Esophagus squamous epithelium (tissue), 5 donors: ENCODE results near the gene SHTN1. TPM values are rescaled to one million over a fixed set of nuclear protein-coding genes. Genes with fewer than 3 reads are reported as not detected.

ENCODE experiments used
- DNase-seq: peaks from one replicate; lab custom pipeline; 2025; lab: John Stamatoyannopoulos, UW
- H3K27ac ChIP-seq, 4 donors: fragments of 200-600 bp; sonication (generic); one replicate each; pipeline ENCODE4 v1.5.1; 2016 to 2019; ENCODE audit warnings: mild to moderate bottlenecking in 1 of 4
- H3K27me3 ChIP-seq, 4 donors: fragments of 200-600 bp; sonication (generic); 1 replicate in 3 of 4; 2 replicates in 1 of 4; pipeline versions ENCODE4 v1.5.1 to v1.6.0; 2017 to 2021; ENCODE audit warnings: antibody characterized with exemption in 1 of 4
- H3K36me3 ChIP-seq, 3 donors: fragments of 200-600 bp; sonication (generic); one replicate each; pipeline ENCODE4 v1.5.1; 2016 to 2019
- H3K4me1 ChIP-seq, 3 donors: fragments of 200-600 bp; sonication (generic); one replicate each; pipeline ENCODE4 v1.5.1; 2017 to 2019
- H3K4me3 ChIP-seq, 4 donors: fragments of 200-600 bp; sonication (generic); 1 replicate in 3 of 4; 2 replicates in 1 of 4; pipeline ENCODE4 v1.5.1; 2016 to 2019; ENCODE audit warnings: mild to moderate bottlenecking in 2 of 4, moderate library complexity in 1 of 4
- H3K9me3 ChIP-seq, 3 donors: fragments of 200-600 bp; sonication (generic); one replicate each; pipeline ENCODE4 v1.5.1; 2016 to 2019
- POLR2A ChIP-seq, 4 donors: fragments of 450-650 bp; IDR thresholded peaks; one replicate each; pipeline ENCODE4 v1.6.1; 2017; ENCODE audit warnings: antibody characterized with exemption in 4 of 4, mild to moderate bottlenecking in 4 of 4, moderate library complexity in 3 of 4
- WGBS, 2 donors: methylation state at CpG; one replicate each; pipeline ENCODE4 v1.1.5; 2018; 5-methylcytosine and 5-hydroxymethylcytosine counted together
- intact Hi-C: fragments of 100-400 bp; cut with DNase I; formaldehyde crosslinking; loops from one replicate; pipeline ENCODE4 v1.15.0; 2022
- total RNA-seq, 4 donors: library from RNA; depleted of rRNA; stranded (reverse); fragments of >200 nt; gene quantifications; one replicate each; pipeline ENCODE4 v1.1.0, GENCODE V29; 2016
- TF ChIP-seq, protein P1 (sequence below), 6 experiments: fragments of 450-650 bp in 4 of 6; fragments of 200-600 bp in 2 of 6; sonication (generic) in 2 of 6; IDR thresholded peaks; one replicate each; pipeline ENCODE4 v1.5.1; 2016 to 2019; ENCODE audit warnings: antibody characterized with exemption in 6 of 6, mild to moderate bottlenecking in 4 of 6, moderate library complexity in 4 of 6
- donor health status: DM: yes; HTN: yes; CAD: no.

SHTN1 gene
- total RNA-seq, 4 donors from 2014 or later: 8.6 to 12.5 (median 10.2) TPM

DNA sequence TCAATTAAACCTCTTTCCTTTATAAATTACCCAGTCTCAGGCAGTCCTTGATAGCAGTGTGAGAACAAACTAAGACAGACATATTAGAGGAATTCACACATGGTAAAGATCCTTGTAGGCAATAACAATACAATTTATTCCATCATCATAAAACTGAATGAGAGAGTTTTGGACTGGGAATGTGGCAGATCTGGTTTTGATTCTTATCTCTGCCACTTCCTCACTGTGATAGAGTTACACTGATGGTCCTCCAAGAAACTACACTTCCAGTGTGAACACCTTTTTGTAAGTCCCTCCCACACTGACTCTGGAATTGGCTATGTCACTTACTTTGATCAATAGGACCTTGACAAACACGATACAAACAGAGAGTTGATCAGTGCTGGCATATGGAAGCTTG is 152.7 kb downstream of the SHTN1 start:
- H3K9me3 ChIP-seq: no peaks in the 10 kb centered on the region
- intact Hi-C loops: no loop called here
- no peaks in the 10 kb centered on the region for H3K36me3 ChIP-seq
- WGBS, 2 donors: 78 to 80% methylated on average over 1 of the region's 1 CpG
- TF ChIP-seq, protein P1, sequence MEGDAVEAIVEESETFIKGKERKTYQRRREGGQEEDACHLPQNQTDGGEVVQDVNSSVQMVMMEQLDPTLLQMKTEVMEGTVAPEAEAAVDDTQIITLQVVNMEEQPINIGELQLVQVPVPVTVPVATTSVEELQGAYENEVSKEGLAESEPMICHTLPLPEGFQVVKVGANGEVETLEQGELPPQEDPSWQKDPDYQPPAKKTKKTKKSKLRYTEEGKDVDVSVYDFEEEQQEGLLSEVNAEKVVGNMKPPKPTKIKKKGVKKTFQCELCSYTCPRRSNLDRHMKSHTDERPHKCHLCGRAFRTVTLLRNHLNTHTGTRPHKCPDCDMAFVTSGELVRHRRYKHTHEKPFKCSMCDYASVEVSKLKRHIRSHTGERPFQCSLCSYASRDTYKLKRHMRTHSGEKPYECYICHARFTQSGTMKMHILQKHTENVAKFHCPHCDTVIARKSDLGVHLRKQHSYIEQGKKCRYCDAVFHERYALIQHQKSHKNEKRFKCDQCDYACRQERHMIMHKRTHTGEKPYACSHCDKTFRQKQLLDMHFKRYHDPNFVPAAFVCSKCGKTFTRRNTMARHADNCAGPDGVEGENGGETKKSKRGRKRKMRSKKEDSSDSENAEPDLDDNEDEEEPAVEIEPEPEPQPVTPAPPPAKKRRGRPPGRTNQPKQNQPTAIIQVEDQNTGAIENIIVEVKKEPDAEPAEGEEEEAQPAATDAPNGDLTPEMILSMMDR (IDR thresholded peaks at IDR 0.05): no peak
- no peak for TF ChIP-seq POLR2A (IDR thresholded peaks at IDR 0.05)
- H3K27ac ChIP-seq: no peak overlapping the region
- peaks cover 0 to 27% (median 0%) of the 10 kb centered on the region in 4 donors for H3K27me3 ChIP-seq
- no peak overlapping the region for H3K4me3 ChIP-seq
- H3K4me1 ChIP-seq: peaks cover 0 to 26% (median 4%) of the 10 kb centered on the region in 3 donors
- no peak for DNase-seq

DNA sequence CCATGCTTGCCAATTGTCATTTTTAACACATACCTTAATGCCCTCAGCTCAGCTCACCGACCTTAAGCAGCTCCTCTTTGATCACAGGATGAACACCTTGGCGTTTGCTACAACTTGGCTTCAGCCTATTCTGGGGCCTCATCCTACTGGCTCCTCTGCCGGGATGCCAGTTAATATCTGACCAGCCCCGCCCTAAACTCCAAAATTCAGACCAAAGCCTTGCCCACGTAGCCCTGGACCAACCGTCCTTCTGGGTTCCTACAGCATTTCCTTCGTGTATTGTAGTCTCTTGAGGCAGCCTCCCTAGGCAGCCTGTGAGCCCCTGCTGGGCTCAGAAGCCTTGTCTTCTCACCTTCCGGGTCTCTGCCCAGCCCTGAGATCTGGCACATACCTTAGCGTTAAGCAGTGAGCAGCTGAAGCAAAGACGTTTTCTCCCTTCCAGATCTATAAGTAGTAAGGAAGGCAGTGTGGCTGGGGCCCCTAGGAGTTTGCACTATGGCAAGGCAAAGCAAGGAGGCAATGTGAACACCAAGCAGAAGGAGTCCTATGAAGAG is 154.9 kb downstream of the SHTN1 start:
- no peak for DNase-seq
- intact Hi-C loops: no loop called here

DNA sequence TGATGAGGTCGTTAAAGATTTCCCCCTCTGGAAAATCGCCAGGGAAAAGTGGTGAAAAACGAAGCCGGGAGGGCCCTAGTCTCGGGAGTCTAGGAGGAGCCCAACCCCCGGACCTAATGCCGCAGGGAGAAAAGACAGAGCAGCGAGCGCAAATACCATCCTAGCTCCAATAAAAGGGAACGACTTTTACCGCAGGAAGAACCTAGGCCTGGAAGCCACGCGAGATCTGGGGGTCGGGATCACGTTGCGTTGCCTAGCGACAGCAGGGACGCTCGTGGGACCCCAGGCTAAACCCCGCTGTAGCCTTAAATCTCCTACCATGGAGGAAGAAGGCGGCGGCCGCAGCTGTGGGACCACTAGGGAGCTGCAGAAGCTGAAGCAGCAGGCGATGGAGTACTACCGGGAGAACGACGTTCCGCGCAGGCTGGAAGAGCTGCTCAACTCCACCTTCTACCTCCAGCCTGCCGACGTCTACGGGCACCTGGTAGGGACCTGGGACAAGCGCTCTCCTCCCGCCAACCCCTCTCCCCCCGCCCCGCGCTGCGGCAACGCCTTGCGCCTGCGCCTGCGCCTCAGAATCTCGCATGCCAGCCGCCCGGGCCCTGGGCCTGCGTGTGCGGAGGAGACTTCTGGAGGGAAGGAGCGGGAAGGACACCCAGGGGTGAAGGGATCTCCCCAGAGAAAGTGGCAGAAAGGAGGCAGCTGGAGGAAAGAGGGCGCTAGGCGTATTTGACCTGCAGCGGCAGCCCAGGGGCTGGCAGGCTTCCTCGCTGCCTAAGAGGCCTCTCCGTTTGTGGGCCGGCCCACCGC is 155.5 kb downstream of the SHTN1 start, which contains the start of gene ENO4:
Gene ENO4 (plus strand): TSS at position 252 of the 810 bp plus-strand sequence. CDS start 68 bp downstream, at position 320.
- Histone ChIP-seq H3K36me3 (no peaks in the 10 kb centered on the region), H3K4me1 (peaks cover 0 to 26% (median 4%) of the 10 kb centered on the region in 3 donors), H3K4me3 (peak within 1 kb of the TSS; percentile 46 to 77 (median 68)), H3K9me3 (no peaks in the 10 kb centered on the region), H3K27me3 (peaks cover 0 to 27% (median 0%) of the 10 kb centered on the region in 4 donors), H3K27ac (peak within 1 kb of the TSS; percentile 44 to 71 (median 66))
- DNase-seq: no peak
- intact Hi-C loops: no loop called here
- TF ChIP-seq POLR2A (IDR thresholded peaks at IDR 0.05): peak in 1 of 4 donors; percentile 18
- TF ChIP-seq, protein P1 (IDR thresholded peaks at IDR 0.05): no peak
- 2% methylated on average over 20 to 24 of the region's 55 CpGs for WGBS, 2 donors

More for the DNA sequence above, 154.9 kb downstream of the SHTN1 start:
- WGBS, 2 donors: 13 to 35% methylated on average over 7 to 10 of the region's 10 CpGs
- H3K9me3 ChIP-seq: no peaks in the 10 kb centered on the region
- peaks cover 0 to 26% (median 4%) of the 10 kb centered on the region in 3 donors for H3K4me1 ChIP-seq
- H3K27me3 ChIP-seq: peaks cover 0 to 27% (median 0%) of the 10 kb centered on the region in 4 donors
- peak overlapping the region; percentile 46 to 77 (median 68) for H3K4me3 ChIP-seq
- H3K36me3 ChIP-seq: no peaks in the 10 kb centered on the region
- peak overlapping the region; percentile 44 to 71 (median 66) for H3K27ac ChIP-seq
- no peak for TF ChIP-seq POLR2A (IDR thresholded peaks at IDR 0.05)
- TF ChIP-seq, protein P1 (IDR thresholded peaks at IDR 0.05): no peak

DNA sequence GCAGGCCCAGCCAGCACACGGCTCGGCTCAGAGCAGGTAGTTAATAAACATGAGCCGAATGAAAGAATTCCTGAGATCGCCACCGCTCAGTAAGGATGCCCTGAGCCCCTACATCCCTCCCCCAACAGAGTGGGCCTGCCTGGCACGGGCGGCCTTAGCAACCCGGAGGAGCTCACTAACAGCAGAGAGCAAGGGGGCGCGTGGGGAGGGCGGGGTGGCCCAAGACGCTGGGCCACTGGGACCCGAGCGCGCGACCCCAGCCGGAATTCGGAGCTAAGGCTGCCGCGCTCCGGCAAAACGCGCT is 156.1 kb downstream of the SHTN1 start:
- no peak for DNase-seq
- peak overlapping the region; percentile 7 to 71 (median 66) for H3K27ac ChIP-seq
- H3K36me3 ChIP-seq: no peaks in the 10 kb centered on the region
- 0 to 2% methylated on average over 7 to 10 of the region's 23 CpGs for WGBS, 2 donors
- H3K4me3 ChIP-seq: peak overlapping the region; percentile 46 to 77 (median 68)
- TF ChIP-seq, protein P1 (IDR thresholded peaks at IDR 0.05): no peak
- TF ChIP-seq POLR2A (IDR thresholded peaks at IDR 0.05): no peak
- H3K4me1 ChIP-seq: peaks cover 0 to 26% (median 4%) of the 10 kb centered on the region in 3 donors
- H3K27me3 ChIP-seq: peaks cover 0 to 27% (median 0%) of the 10 kb centered on the region in 4 donors
- intact Hi-C loops: no loop called here
- H3K9me3 ChIP-seq: no peaks in the 10 kb centered on the region
